ENCODE results near the gene PITRM1. TPM values are rescaled to one million over a fixed set of nuclear protein-coding genes. Genes with fewer than 3 reads are reported as not detected.

The PITRM1 gene
- total and polyA plus RNA-seq, 8 donors, result 68.1 to 85.6 (median 71.8) TPM

DNA sequence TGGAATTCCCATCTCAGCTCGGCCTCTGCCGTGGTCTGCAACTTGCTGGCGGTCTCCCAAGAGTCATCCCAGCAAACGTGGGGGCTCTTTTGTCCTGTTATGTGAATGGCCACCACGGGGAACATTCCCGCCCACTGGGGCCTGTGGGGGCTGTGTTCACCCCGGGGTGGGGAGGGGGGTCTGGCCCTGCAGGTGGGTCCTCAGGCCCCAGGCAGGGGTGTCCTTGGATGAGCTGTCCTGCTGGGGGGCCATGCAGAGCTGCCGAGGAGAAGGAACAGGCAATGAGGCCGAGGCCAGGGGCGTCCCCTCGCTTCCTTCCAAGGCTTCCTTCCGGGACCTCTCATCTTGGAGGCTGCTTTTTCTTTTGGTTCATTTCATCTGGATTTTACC lies 24.4 kb upstream of the PITRM1 start:
- DNase-seq (no peak), ATAC-seq (no peak)
- no peak overlapping the region for H3K27ac ChIP-seq
- no peak overlapping the region for H3K4me3 ChIP-seq
- H3K4me1 ChIP-seq, result peaks cover 0 to 18% of the 10 kb centered on the region in 2 donors
- intact Hi-C loops (cut with DNase I), result loop anchor here in 1 of 2 donors (10.0 kb wide), 1 partner anchor 1578 kb away; no protein-coding TSS in a partner anchor
- peaks cover 0 to 37% of the 10 kb centered on the region in 2 donors for H3K27me3 ChIP-seq
- TF ChIP-seq, protein P1, sequence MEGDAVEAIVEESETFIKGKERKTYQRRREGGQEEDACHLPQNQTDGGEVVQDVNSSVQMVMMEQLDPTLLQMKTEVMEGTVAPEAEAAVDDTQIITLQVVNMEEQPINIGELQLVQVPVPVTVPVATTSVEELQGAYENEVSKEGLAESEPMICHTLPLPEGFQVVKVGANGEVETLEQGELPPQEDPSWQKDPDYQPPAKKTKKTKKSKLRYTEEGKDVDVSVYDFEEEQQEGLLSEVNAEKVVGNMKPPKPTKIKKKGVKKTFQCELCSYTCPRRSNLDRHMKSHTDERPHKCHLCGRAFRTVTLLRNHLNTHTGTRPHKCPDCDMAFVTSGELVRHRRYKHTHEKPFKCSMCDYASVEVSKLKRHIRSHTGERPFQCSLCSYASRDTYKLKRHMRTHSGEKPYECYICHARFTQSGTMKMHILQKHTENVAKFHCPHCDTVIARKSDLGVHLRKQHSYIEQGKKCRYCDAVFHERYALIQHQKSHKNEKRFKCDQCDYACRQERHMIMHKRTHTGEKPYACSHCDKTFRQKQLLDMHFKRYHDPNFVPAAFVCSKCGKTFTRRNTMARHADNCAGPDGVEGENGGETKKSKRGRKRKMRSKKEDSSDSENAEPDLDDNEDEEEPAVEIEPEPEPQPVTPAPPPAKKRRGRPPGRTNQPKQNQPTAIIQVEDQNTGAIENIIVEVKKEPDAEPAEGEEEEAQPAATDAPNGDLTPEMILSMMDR (IDR thresholded peaks at IDR 0.05), result no peak
- H3K36me3 ChIP-seq, result no peaks in the 10 kb centered on the region
- H3K9me3 ChIP-seq, result no peaks in the 10 kb centered on the region

DNA sequence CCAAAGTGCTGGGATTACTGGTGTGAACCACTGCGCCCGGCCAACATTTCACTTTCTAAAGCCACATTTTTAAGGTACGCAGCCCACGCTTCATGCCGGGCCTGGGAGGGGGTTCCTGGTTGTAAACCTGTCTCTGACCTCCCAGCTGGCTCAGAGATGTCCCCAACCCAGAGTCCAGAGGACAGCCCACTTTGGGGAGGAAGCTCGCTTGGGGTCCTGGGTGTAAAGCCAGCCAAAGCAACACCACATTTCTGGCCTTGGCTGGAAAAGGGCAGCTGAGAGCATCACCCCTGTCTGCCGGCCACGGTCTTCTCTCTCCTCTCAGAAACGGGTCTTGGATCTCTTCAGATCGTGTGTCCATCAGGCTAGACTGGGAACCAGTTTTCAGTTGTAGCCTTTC lies 23.9 kb upstream of the PITRM1 start:
- no peak for ATAC-seq
- Histone ChIP-seq H3K4me1 (peaks cover 0 to 18% of the 10 kb centered on the region in 2 donors), H3K9me3 (no peaks in the 10 kb centered on the region), H3K4me3 (no peak overlapping the region), H3K36me3 (no peaks in the 10 kb centered on the region), H3K27me3 (peaks cover 0 to 37% of the 10 kb centered on the region in 2 donors), H3K27ac (no peak overlapping the region)
- TF ChIP-seq, protein P1 (IDR thresholded peaks at IDR 0.05), result no peak
- intact Hi-C loops (cut with DNase I), result loop anchor here in 1 of 2 donors (10.0 kb wide), 1 partner anchor 1578 kb away; no protein-coding TSS in a partner anchor
- DNase-seq, result no peak

DNA sequence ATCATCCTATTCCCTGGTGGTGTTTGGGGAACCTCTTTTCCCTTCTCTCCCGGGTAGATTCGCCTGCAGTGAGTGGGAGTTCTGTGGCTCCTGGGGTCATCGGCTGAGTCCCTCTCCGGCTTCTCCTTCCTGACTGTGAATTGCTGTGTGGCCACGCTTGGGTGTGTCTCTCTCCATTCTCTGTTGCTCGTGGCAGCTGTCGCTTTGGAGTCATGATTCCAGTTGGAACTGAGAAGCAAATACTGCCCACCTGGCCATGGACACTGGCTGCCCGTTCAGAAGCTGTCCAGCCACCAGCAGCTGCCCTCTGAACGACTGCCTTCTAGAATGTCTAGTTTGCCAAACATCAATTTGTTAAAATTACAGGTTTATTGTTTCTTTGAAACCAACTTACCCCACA lies 23.1 kb upstream of the PITRM1 start:
- Histone ChIP-seq H3K27ac (no peak overlapping the region), H3K4me3 (no peak overlapping the region), H3K36me3 (no peaks in the 10 kb centered on the region), H3K27me3 (peaks cover 0 to 37% of the 10 kb centered on the region in 2 donors), H3K4me1 (peaks cover 0 to 18% of the 10 kb centered on the region in 2 donors), H3K9me3 (no peaks in the 10 kb centered on the region)
- intact Hi-C loops (cut with DNase I), result loop anchor here in 1 of 2 donors (10.0 kb wide), 1 partner anchor 1579 kb away; no protein-coding TSS in a partner anchor
- DNase-seq, result no peak
- ATAC-seq, result no peak
- TF ChIP-seq, protein P1 (IDR thresholded peaks at IDR 0.05), result no peak

DNA sequence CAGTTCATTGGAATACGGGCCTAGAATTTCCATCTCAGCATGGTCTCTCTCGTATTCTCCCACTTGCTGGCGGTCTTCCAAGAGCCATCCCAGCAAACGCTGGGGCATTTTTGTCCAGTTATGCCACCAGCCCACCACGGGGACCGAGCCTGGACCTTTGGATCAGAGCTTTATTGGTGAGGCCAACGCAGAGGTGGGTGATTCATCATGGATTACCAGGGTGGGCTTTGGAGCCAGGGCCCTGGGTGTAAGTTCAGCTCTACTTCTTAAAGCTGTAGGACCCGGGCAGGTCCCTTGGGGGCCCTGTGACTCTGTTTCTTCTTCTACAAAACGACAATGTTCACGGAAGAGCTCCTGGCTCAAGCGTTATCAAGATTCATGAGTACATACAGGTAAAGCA lies 22.7 kb upstream of the PITRM1 start:
- no peak overlapping the region for H3K27ac ChIP-seq
- TF ChIP-seq, protein P1 (IDR thresholded peaks at IDR 0.05), result no peak
- no peak overlapping the region for H3K4me3 ChIP-seq
- DNase-seq, result no peak
- H3K36me3 ChIP-seq, result no peaks in the 10 kb centered on the region
- ATAC-seq, result no peak
- intact Hi-C loops (cut with DNase I), result loop anchor here in 1 of 2 donors (10.0 kb wide), 1 partner anchor 1580 kb away; no protein-coding TSS in a partner anchor
- peaks cover 0 to 37% of the 10 kb centered on the region in 2 donors for H3K27me3 ChIP-seq
- peaks cover 0 to 18% of the 10 kb centered on the region in 2 donors for H3K4me1 ChIP-seq
- no peaks in the 10 kb centered on the region for H3K9me3 ChIP-seq

DNA sequence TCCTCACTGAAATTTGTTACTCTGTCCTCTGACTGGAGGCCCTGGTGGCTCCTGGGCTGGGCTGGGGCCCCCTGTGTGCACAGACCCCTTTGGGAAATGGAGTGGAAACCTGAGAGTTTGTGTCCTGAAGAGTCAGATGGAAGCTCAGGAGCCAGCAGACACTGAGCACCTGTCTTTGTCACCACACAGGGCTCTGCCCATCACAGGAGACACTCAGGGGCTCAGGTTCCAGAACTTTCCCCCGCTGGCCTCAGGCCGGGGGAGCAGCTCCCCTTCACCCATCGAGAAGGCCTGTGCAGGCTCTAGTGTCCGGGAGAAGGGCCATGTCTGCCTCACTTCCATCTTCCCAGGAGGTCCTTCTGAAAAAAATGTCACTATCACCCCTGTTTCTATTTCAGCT lies 22.3 kb upstream of the PITRM1 start:
- TF ChIP-seq, protein P1 (IDR thresholded peaks at IDR 0.05), result no peak
- H3K9me3 ChIP-seq, result no peaks in the 10 kb centered on the region
- no peaks in the 10 kb centered on the region for H3K36me3 ChIP-seq
- intact Hi-C loops (cut with DNase I), result loop anchor here in 1 of 2 donors (10.0 kb wide), 1 partner anchor 1580 kb away; no protein-coding TSS in a partner anchor
- DNase-seq (no peak), ATAC-seq (no peak)
- H3K27me3 ChIP-seq, result peaks cover 0 to 33% of the 10 kb centered on the region in 2 donors
- no peak overlapping the region for H3K4me3 ChIP-seq
- peaks cover 0 to 18% of the 10 kb centered on the region in 2 donors for H3K4me1 ChIP-seq
- no peak overlapping the region for H3K27ac ChIP-seq

Measured in left lung (tissue), 10 donors.